Hindlimb muscle (tissue), 1 donor: ENCODE results near the gene P2RX5. TPM values are rescaled to one million over a fixed set of nuclear protein-coding genes. Genes with fewer than 3 reads are reported as not detected.
A peak's percentile ranks its signal among the peaks of the same experiment; 100 is the strongest.

Experiments
- DNase-seq: peaks from one replicate; pipeline ENCODE4 v3.0.0-alpha.2; 2013
- polyA plus RNA-seq: library from polyadenylated mRNA; unstranded; fragments of 120-200 nt; gene quantifications from one replicate; pipeline ENCODE4 v1.2.1, GENCODE V29; 2013; ENCODE audit not compliant: insufficient read length

The P2RX5 gene
- polyA plus RNA-seq, 1 donor: 31.8 TPM

GRCh38 chr17:3679531-3680126 lies 16.3 kb downstream of the P2RX5 start:
- no peak for DNase-seq

- DNase-seq: no peak
These were observed 17.0 kb downstream of the P2RX5 start for GRCh38 chr17:3678821-3679530.

GRCh38 chr17:3678095-3678820 lies 17.7 kb downstream of the P2RX5 start:
- no peak for DNase-seq

GRCh38 chr17:3675886-3676285 lies 20.1 kb downstream of the P2RX5 start:
- DNase-seq: no peak

DNA sequence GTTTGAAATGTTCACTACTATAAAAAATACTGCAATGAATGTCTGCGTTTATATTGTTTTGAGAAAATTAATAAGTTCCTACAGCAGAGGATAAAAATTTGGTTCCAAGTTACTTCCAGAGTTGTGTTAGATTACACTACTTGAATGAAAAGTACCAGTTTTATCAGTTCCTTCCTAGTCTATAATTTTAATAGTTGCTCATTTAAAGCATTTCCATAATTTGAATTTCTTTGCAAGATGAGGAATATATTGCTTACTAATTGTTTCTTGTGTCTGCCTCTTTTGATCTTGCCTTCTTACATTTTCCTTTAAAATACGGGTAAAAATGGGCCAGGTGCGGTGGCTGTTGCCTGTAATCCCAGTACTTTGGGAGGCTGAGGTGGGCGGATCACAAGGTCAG lies 23.4 kb downstream of the P2RX5 start:
- DNase-seq: no peak

DNA sequence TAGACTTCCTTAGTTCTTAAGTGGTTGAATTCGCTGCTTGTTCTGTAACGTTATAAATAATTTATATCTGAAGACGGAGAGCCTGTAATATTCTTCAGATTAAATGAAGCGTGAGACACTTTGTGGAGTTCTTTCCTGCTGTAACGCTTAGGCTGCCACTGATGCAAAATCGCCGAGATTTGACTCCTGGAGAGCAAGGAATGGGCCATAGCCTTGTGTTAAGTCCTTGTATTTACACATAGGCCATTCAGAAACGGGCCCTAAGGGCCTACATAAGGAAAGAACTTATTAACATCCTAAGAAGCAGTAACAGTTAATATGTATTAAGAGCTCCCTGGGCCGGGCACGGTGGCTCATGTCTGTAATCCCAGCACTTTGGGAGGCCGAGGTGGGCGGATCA lies 26.4 kb downstream of the P2RX5 start:
- no peak for DNase-seq

- DNase-seq: no peak
These were observed 26.9 kb downstream of the P2RX5 start for GRCh38 chr17:3669085-3669347.

GRCh38 chr17:3668279-3669084 lies 27.5 kb downstream of the P2RX5 start, which contains the start of the genes EMC6 and TAX1BP3:
TSS of gene EMC6 (plus strand) at chr17:3668812. CDS start at chr17:3669147, 335 bp downstream.
TSS of gene TAX1BP3 (minus strand) at chr17:3668578. CDS start at chr17:3668526, 52 bp downstream.
- peak; percentile 99 for DNase-seq

DNA sequence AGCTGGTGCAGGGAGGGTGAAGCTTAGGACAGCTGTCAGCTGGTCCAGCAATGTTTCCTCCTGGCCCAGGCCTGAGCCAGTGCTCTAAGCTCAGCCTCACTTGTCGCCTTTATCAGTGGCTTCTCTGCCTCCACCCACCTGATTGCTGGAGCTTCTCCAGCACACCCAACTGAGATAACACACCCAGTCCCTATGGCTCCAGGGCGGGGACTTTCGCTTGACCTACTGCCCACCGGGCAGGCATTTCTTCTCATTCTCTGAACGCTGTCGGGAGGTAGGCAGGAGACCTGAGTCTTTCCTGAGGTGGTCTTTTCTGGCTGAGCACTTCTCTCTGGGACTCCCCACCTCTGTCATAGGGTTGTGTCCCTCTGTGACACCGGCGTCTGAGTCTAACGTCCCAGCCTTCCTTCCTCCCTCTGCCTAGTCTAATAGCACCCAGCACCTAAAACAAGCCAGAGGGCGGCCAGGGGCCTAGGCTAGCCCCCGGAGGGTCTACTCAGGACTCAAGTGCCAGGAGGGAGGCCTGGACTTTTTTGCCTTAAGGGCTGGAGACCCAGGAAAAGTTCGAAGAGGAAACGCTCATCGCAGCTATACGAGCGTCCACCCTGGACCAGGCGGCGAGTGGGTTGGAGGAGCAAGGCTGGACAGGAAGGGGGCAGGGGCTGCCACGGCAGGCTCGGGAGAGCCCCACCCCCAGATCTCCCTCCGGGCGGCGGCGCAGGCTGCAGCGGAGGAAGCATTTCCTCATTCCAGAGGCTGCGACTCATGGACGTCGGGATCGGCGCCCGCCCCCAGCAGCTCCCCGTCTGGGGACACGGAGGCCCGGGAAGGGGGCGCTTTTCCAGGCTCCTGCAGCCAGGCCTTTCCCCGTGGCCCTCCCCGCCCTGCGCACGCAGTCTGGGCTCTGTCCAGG lies 28.3 kb downstream of the P2RX5 start:
- peak; percentile 93 for DNase-seq

DNA sequence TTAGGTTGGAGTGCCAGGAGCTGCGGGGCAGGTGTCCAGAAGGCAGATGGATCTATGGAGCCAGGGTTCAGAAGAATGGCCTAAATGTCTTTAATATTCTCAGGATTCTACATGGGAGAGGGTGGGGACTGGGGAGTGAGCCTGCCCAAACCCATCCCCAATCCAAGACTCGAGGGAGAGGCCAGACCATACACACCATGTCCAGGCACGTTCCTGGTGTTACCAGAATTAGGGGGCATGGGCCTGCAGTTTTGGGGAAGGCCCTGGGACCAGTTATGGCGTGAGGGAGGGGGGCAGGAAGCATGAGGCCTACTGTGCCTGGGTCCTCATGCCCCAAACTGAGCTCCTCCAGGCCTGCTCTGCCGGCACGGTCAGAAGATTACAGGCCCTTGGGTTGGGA lies 29.4 kb downstream of the P2RX5 start:
- no peak for DNase-seq

DNA sequence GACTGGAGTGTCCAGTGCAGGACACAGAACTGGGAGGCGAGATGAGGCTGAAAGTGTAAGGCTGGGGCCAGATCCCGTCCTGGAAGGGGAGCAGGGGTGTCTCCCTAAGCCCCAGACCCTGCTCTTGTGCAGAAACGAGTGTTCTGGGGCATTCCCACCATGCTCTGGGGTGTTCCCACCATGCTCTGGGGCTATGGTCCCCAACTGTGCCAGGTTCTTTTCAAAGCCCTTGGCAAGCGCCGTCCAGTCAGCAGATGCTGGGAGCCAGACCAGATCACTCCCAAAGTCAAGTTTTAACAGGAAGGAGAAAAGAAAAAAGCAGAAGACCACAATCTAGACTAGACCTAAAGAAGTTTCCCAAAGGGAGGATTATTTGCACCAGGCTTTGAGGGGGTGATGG lies 30.1 kb downstream of the P2RX5 start:
- DNase-seq: no peak

DNA sequence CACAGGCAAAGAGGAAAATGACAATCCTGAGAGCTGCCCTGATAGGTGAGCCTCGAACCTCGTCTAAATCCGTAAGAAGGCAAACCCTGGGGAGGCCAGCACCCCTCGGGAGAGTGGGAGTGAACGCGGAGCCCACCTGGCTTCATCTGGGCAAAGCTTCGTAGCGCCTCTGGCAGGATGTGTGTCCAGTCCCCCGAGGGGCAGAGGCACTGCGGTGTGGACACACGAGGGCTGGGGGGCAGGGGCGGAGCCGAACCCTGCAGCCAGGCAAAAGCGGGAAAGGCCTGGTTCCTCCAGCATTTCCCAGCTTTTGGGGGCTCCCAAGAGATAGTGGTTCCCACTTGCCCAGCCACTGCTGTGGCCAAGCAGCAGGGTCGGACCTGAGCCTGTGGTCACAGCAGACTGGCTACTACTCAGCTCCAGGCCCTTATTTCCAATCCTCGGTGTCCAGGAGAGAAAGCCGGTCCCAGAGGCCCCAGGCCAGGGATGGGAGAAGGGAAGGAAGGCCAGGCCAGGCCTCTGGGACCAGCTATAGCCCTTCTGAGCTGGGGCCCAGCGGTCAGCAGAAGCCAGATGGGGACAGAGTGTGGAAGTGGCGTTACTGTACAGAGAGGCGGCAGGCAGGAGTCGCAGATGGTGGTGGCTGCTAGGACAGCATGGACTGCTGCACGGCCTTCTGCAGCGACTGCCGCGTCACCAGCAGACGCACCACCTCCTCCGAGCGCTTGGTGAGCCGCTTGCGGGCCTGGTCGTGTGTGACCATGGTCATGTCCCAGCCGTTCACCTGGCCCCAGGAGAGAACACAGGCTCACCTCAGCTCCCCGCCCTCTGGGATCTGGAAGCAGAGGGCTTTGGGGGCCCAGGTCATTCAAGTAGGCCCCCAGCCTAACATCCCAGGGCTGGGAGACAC lies 32.6 kb downstream of the P2RX5 start:
- DNase-seq: no peak

DNA sequence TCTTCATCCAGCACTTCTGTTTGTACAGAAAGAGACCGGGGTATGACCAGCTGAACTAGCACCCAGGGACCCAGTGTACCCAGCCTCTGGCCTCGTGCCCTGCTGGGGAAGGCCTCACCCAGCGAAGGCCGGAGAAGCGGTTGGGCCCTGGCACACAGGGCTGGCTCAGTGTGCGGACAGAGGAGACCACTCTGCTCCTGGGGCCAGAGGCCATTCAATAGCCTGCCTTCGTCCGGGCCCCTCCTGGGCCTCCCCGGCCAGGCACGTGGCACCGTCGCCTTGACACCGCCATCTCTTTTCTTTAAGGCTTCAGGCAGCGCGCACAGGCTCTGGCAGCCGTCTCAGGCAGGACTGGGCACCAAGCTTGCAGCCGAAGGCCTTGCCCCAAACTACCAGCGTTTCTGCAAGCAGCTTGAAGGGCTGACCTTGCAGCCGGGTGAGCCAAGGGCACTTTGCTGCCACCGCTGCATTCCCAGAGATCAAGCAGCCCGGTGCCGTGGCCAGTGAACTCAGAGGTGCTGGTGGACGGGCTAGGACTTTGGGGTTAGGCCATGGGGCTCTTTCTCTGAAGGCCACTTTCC lies 35.6 kb downstream of the P2RX5 start:
- DNase-seq: no peak

- no peak for DNase-seq
These were observed 36.3 kb downstream of the P2RX5 start for GRCh38 chr17:3659541-3660111.

- DNase-seq: no peak
These were observed 37.0 kb downstream of the P2RX5 start for GRCh38 chr17:3658784-3659449.

DNA sequence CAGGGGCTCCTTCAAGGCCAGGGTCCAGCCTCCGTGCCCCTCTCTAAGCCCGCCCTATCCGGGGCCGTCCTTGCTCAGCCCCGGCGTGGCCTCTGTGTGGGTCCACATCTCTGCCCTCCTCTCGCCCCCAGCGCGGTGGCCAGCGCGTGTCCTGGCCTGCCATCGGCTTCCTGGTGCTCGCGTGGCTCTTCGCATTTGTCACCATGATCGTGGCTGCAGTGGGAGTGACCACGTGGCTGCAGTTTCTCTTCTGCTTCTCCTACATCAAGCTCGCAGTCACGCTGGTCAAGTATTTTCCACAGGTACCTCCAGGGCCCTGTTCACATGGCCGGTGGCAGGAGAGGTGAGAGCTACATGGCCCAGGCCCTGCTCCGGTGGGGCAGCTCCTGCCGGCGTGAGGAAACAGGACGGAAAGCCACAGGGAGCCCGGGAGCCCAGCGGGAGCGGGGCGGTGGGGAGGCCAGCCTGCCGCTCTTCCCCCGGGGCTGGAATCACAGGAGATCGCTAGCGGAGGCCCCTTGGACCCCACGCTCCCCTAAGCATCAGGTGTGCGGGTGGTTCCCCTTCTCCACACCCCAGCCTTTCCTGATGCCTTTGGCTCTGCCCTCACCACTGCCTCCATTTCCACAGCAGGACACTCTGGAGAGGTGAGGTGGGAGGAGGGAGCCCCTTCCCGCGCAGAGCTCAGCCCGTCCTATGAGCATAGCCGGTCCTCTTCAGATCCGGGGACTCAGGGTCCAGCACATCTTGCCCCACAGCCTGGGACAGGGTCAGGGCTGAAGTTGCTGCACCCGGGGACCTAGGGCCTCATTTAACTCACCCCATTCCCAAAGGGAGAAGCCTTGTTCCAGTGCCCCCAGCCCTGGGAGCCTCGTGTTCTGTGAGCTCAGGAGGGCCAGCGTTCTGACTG lies 37.8 kb downstream of the P2RX5 start:
- DNase-seq: no peak

- no peak for DNase-seq
These were observed 38.4 kb downstream of the P2RX5 start for GRCh38 chr17:3657588-3657869.

DNA sequence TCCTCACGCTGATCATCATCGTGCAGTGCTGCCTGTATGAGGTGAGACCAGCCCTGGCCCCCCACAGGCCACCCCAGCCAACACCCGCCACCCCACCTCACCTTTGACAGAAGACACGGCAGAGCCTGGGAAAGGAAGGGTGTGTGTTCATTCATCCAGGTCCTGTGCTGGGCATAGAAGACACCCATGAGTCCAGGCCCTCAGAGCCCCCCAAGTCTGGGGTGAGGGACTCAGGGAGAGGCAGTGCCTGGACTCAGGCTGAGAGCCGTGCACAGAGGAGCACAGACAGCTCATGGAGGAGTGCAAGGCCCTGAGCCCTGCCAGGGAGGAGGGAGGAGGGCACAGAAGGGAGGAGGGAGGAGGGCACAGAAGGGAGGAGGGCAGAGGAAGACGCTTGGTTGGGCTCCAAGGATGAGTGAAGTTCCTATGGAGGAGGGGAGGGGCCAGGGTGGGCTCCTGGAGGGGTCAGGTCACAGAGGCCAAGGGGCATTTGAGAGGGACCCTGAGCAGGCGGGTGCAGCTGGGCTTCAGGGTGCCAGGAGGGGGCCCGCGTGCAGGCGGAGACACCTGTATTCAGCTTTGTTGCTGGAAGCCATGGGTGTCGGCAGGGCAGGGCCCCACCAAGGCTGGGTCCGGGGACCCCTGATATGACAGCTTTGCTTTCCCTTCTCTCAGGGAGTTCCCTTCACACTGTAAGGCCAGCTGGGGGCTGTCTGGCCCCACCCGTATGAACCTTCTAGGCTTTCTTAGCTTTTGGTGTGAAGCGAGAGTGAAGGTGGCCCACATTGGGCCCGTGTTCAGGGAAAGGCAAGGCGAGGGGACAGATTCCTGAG lies 39.0 kb downstream of the P2RX5 start:
- DNase-seq: no peak
